OCI-LY7 (cell line): ENCODE measurements around the gene WDR70. TPM values are rescaled to one million over a fixed set of nuclear protein-coding genes. Genes with fewer than 3 reads are reported as not detected.

Experiments used
- BruUV-seq: library from RNA; stranded (reverse); fragments of 400-500 nt; replicated peaks from 2 replicates; lab custom pipeline; 2021; lab: Mats Ljungman, UMichigan
- CTCF ChIA-PET: fragments of 300-600 bp; sonication (Branson Sonifier 250); formaldehyde crosslinking; loops from one replicate; lab custom pipeline; 2022; ENCODE audit warnings: antibody characterized with exemption; ENCODE audit not compliant: unreplicated experiment; lab: Charles Lee
- POLR2A ChIA-PET: fragments of 300-600 bp; sonication (Branson Sonifier 250); formaldehyde crosslinking; loops from one replicate; lab custom pipeline; 2022; ENCODE audit warnings: antibody characterized with exemption; lab: Charles Lee
- DNase-seq: peaks from one replicate; pipeline ENCODE4 v3.0.0-alpha.2; 2015; ENCODE audit warnings: low spot score
- H2AFZ ChIP-seq: fragments of 200-600 bp; sonication (generic), shearing (Covaris generic); 2 replicates; pipeline ENCODE4 v1.6.1; 2014; ENCODE audit warnings: mild to moderate bottlenecking, antibody characterized with exemption, low read length, moderate library complexity
- H3K27ac ChIP-seq: fragments of 200-600 bp; sonication (generic); 2 replicates; pipeline ENCODE4 v1.5.1; 2014; ENCODE audit warnings: mixed run types, low read depth, mild to moderate bottlenecking, moderate library complexity, low read length, inconsistent platforms; ENCODE audit not compliant: poor library complexity, severe bottlenecking
- H3K36me3 ChIP-seq: fragments of 200-600 bp; sonication (generic); 2 replicates; pipeline ENCODE4 v1.6.1; 2014; ENCODE audit warnings: mild to moderate bottlenecking, antibody characterized with exemption, low read length, moderate library complexity, mixed read lengths; ENCODE audit not compliant: insufficient read depth
- H3K4me1 ChIP-seq: fragments of 200-600 bp; sonication (generic); 2 replicates; pipeline ENCODE4 v1.5.1; 2014; ENCODE audit warnings: mild to moderate bottlenecking, low read length; ENCODE audit not compliant: insufficient read depth, poor library complexity, severe bottlenecking
- H3K4me2 ChIP-seq: fragments of 200-600 bp; sonication (generic); 2 replicates; pipeline ENCODE4 v1.6.1; 2014; ENCODE audit warnings: mild to moderate bottlenecking, low read length
- H3K4me3 ChIP-seq: fragments of 200-600 bp; sonication (generic); 2 replicates; pipeline ENCODE4 v1.5.1; 2014; ENCODE audit warnings: mild to moderate bottlenecking, low read depth, low read length; ENCODE audit not compliant: poor library complexity, severe bottlenecking
- H3K79me2 ChIP-seq: fragments of 200-600 bp; sonication (generic); 2 replicates; pipeline ENCODE4 v1.6.1; 2016; ENCODE audit warnings: low read depth, mild to moderate bottlenecking, low read length, moderate library complexity, mixed read lengths; ENCODE audit not compliant: insufficient read depth
- H3K9me2 ChIP-seq: fragments of 200-600 bp; sonication (generic); 2 replicates; pipeline ENCODE4 v1.6.1; 2016; ENCODE audit warnings: mild to moderate bottlenecking, low read length, mixed read lengths; ENCODE audit not compliant: insufficient read depth
- H3K9me3 ChIP-seq: fragments of 200-600 bp; sonication (generic); 2 replicates; pipeline ENCODE4 v1.6.1; 2014; ENCODE audit warnings: mild to moderate bottlenecking, mixed run types, low read length, mixed read lengths
- H4K20me1 ChIP-seq: fragments of 200-600 bp; sonication (generic); 2 replicates; pipeline ENCODE4 v1.6.1; 2014; ENCODE audit warnings: mild to moderate bottlenecking, antibody characterized with exemption, low read length, moderate library complexity, mixed read lengths; ENCODE audit not compliant: insufficient read depth
- EZH2phosphoT487 ChIP-seq: fragments of 200-600 bp; sonication (generic); IDR thresholded peaks from 2 replicates; pipeline ENCODE4 v1.6.1; 2018; ENCODE audit warnings: low read depth, borderline replicate concordance, mild to moderate bottlenecking, mixed run types, antibody characterized with exemption, low read length, moderate library complexity, mixed read lengths
- intact Hi-C: fragments of 100-400 bp; cut with micrococcal nuclease; formaldehyde crosslinking; loops from one replicate; pipeline ENCODE4 v1.10.0; 2022; ENCODE audit not compliant: unreplicated experiment
- total RNA-seq, 2 experiments: library from RNA; depleted of rRNA in 1 of 2; stranded (reverse); fragments of >200 nt in 1 of 2; shearing (Covaris generic) in 1 of 2; gene quantifications; 2 replicates each; pipeline ENCODE4 v1.2.3, GENCODE V29; 2014 to 2022
- TF ChIP-seq, protein P1 (sequence below): fragments of 200-600 bp; sonication (generic); conservative IDR thresholded peaks from 2 replicates; pipeline ENCODE4 v1.5.1; 2014; ENCODE audit warnings: mild to moderate bottlenecking, antibody characterized with exemption, low read length, moderate library complexity, mixed read lengths

WDR70 gene
- total RNA-seq, 2 experiments from 2014 or later, result 26.2 to 35.4 TPM

DNA sequence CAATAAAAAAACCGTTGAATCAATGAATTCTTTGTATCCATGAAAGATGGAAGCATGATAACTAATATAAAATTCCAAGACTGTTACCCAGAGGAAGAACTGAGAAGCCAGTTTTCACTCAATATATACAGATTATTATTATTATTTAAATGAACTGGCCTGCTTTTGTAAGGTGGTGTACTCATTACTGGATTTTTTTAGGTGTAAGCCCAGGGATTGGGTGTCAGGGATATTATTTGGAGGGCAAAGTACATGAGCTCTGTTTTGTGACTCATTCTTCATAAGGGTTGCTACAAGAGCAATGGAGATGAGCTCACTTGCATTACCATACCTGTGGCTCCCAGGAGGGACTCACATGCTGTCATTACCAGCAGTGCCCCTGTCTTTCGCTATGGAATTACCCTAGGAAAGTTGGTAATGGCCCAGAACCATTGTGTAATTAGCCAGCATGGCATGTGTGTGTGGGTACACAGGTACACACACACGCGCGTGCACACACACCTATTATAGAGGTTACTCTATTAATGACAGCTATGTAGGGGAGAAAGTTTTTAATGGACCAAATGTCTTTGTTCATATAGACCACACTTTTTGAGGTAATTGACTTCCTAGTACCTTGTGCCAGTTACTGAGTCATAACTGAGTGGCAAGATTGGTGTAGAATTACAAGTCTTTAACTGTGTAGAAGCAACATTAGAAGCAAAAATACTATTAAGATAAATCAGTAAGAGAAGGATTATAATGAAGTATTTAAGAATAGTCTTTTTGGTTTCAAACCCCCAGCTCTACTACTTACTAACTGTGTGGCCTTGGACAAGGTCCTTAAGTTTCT is 317.3 kb downstream of the WDR70 start:
- Histone ChIP-seq H3K4me3 (no peak overlapping the region), H3K79me2 (no peaks in the 10 kb centered on the region), H3K9me2 (no peaks in the 10 kb centered on the region), H4K20me1 (no peaks in the 10 kb centered on the region), H3K4me1 (no peaks in the 10 kb centered on the region), H3K9me3 (no peaks in the 10 kb centered on the region), H3K36me3 (no peaks in the 10 kb centered on the region), H3K27ac (no peak overlapping the region), H3K4me2 (no peak overlapping the region), H2AFZ (no peak overlapping the region)
- TF ChIP-seq EZH2phosphoT487, result no peak
- TF ChIP-seq, protein P1, sequence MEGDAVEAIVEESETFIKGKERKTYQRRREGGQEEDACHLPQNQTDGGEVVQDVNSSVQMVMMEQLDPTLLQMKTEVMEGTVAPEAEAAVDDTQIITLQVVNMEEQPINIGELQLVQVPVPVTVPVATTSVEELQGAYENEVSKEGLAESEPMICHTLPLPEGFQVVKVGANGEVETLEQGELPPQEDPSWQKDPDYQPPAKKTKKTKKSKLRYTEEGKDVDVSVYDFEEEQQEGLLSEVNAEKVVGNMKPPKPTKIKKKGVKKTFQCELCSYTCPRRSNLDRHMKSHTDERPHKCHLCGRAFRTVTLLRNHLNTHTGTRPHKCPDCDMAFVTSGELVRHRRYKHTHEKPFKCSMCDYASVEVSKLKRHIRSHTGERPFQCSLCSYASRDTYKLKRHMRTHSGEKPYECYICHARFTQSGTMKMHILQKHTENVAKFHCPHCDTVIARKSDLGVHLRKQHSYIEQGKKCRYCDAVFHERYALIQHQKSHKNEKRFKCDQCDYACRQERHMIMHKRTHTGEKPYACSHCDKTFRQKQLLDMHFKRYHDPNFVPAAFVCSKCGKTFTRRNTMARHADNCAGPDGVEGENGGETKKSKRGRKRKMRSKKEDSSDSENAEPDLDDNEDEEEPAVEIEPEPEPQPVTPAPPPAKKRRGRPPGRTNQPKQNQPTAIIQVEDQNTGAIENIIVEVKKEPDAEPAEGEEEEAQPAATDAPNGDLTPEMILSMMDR, result no peak
- BruUV-seq, result no TSS peak
- POLR2A ChIA-PET, result interaction anchor here (0.6 to 1.3 kb wide), 2 partner anchors 11 to 850 kb away, joined by 3 to 5 read pairs; no protein-coding TSS in a partner anchor
- intact Hi-C loops, result no loop called here
- no peak for DNase-seq
- CTCF ChIA-PET, result no interaction called here

DNA sequence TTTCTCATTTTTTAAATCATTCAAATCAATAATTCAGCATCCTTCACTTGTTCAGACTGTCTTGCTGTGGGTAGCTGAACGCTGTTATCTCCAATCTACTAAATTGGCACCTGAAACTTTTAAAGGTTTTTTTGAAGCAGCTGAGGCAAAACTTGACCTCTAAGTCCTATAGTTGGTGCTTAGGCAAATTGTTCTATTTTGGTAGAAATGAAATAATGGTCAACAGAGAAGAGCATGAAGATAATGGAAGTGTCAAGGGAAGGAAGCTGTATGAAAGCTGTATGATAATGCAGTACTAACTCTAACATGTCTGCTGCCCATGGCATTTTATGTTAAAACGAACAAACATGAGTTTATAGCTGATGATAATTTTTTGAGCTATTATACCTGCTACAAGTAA is 322.8 kb downstream of the WDR70 start:
- intact Hi-C loops, result no loop called here
- no peak for TF ChIP-seq EZH2phosphoT487
- TF ChIP-seq, protein P1, result no peak
- no TSS peak for BruUV-seq
- Histone ChIP-seq H3K4me3 (no peak overlapping the region), H4K20me1 (no peaks in the 10 kb centered on the region), H3K27ac (no peak overlapping the region), H3K9me3 (no peaks in the 10 kb centered on the region), H3K4me1 (no peaks in the 10 kb centered on the region), H3K4me2 (no peak overlapping the region), H3K79me2 (no peaks in the 10 kb centered on the region), H2AFZ (no peak overlapping the region), H3K9me2 (no peaks in the 10 kb centered on the region), H3K36me3 (no peaks in the 10 kb centered on the region)
- POLR2A ChIA-PET, result interaction anchor here (0.7 to 1.5 kb wide), 4 partner anchors 10 to 39 kb away, joined by 3 to 4 read pairs (median 4); no protein-coding TSS in a partner anchor
- DNase-seq, result no peak
- CTCF ChIA-PET, result no interaction called here

DNA sequence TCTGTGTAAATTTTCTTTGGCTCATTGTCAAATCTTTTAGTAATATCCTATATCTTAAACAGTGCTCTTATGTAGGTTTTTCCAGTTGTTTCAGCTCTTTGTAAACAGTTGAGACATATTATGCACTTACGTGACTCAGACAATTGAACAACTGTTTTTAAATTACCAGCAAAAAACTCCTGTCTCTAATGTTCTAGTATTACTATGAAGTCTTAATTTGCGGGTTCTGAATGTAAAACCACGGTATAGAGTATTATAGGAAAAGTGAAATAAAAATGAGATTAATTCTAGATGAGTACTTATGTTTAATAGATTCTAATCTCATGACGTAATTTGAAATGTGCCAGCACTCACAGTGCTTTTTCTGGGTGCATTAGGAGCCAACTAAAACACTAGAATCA is 324.7 kb downstream of the WDR70 start:
- no peaks in the 10 kb centered on the region for H3K4me1 ChIP-seq
- no peaks in the 10 kb centered on the region for H3K9me3 ChIP-seq
- H3K27ac ChIP-seq, result no peak overlapping the region
- H3K9me2 ChIP-seq, result no peaks in the 10 kb centered on the region
- intact Hi-C loops, result no loop called here
- ChIA-PET CTCF (no interaction called here), POLR2A (interaction anchor here (0.6 kb wide), 1 partner anchor 44 kb away, joined by 3 read pairs; no protein-coding TSS in a partner anchor)
- H3K79me2 ChIP-seq, result no peaks in the 10 kb centered on the region
- H2AFZ ChIP-seq, result no peak overlapping the region
- no peak overlapping the region for H3K4me3 ChIP-seq
- TF ChIP-seq, protein P1, result no peak
- no peak for TF ChIP-seq EZH2phosphoT487
- BruUV-seq, result no TSS peak
- no peak for DNase-seq
- H3K4me2 ChIP-seq, result no peak overlapping the region
- no peaks in the 10 kb centered on the region for H3K36me3 ChIP-seq
- no peaks in the 10 kb centered on the region for H4K20me1 ChIP-seq
